Right atrium auricular region (tissue), 2 donors: ENCODE data around the gene THRB. TPM values are rescaled to one million over a fixed set of nuclear protein-coding genes. Genes with fewer than 3 reads are reported as not detected.

Experiments
- DNase-seq: peaks from one replicate; pipeline ENCODE4 v3.0.0-alpha.2; 2019; ENCODE audit warnings: low spot score
- H3K27ac ChIP-seq, 2 donors: fragments of 200-600 bp; sonication (generic); 1 replicate in 1 of 2; 2 replicates in 1 of 2; pipeline ENCODE4 v1.5.1; 2016 to 2019
- H3K27me3 ChIP-seq, 2 donors: fragments of 200-600 bp; sonication (generic); one replicate each; pipeline versions ENCODE4 v1.5.1 to v1.6.0; 2017 to 2019
- H3K36me3 ChIP-seq: fragments of 200-600 bp; sonication (generic); one replicate; pipeline ENCODE4 v1.5.1; 2016
- H3K4me1 ChIP-seq, 2 donors: fragments of 200-600 bp; sonication (generic); one replicate each; pipeline versions ENCODE4 v1.5.1 to v1.6.0; 2017 to 2019
- H3K4me3 ChIP-seq, 2 donors: fragments of 200-600 bp; sonication (generic); 1 replicate in 1 of 2; 2 replicates in 1 of 2; pipeline ENCODE4 v1.5.1; 2017 to 2019; ENCODE audit warnings: mild to moderate bottlenecking in 1 of 2, moderate library complexity in 1 of 2
- H3K9me3 ChIP-seq, 2 donors: fragments of 200-600 bp; sonication (generic); one replicate each; pipeline ENCODE4 v1.5.1; 2019
- total RNA-seq, 2 donors: library from RNA; depleted of rRNA; stranded (reverse); fragments of >200 nt; gene quantifications; one replicate each; pipeline ENCODE4 v1.1.0, GENCODE V29; 2016
- TF ChIP-seq, protein P1 (sequence below), 2 donors: fragments of 200-600 bp; sonication (generic); IDR thresholded peaks; one replicate each; pipeline ENCODE4 v1.5.1; 2019; ENCODE audit warnings: antibody characterized with exemption in 2 of 2

The THRB gene
- total RNA-seq, 2 donors from 2014 or later, result 4.2 to 7.0 TPM

DNA sequence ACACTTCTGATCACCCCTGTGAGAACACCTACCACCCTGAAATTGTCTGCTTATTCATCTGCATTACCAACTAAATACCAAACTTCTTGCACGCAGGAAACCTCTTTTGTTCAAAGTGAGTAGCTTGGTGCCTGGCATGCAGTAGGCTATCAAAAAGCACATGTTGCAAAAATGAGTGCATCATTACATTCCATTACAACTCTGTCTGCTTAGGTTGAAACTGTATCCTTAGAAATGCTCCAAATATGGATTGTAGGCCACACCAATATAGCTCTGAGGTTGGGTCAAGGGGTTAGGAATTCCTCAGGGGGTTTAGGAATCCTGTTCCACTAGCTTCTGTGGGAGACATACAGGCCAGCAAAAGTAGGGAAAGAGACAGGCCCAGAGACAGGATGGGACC lies 107.2 kb downstream of the THRB start:
- no peak for DNase-seq
- Histone ChIP-seq H3K36me3 (no peaks in the 10 kb centered on the region), H3K4me1 (peaks cover 0 to 12% of the 10 kb centered on the region in 2 donors), H3K4me3 (no peak overlapping the region), H3K9me3 (no peaks in the 10 kb centered on the region), H3K27ac (no peak overlapping the region), H3K27me3 (no peaks in the 10 kb centered on the region)
- TF ChIP-seq, protein P1, sequence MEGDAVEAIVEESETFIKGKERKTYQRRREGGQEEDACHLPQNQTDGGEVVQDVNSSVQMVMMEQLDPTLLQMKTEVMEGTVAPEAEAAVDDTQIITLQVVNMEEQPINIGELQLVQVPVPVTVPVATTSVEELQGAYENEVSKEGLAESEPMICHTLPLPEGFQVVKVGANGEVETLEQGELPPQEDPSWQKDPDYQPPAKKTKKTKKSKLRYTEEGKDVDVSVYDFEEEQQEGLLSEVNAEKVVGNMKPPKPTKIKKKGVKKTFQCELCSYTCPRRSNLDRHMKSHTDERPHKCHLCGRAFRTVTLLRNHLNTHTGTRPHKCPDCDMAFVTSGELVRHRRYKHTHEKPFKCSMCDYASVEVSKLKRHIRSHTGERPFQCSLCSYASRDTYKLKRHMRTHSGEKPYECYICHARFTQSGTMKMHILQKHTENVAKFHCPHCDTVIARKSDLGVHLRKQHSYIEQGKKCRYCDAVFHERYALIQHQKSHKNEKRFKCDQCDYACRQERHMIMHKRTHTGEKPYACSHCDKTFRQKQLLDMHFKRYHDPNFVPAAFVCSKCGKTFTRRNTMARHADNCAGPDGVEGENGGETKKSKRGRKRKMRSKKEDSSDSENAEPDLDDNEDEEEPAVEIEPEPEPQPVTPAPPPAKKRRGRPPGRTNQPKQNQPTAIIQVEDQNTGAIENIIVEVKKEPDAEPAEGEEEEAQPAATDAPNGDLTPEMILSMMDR (IDR thresholded peaks at IDR 0.05), result no peak

DNA sequence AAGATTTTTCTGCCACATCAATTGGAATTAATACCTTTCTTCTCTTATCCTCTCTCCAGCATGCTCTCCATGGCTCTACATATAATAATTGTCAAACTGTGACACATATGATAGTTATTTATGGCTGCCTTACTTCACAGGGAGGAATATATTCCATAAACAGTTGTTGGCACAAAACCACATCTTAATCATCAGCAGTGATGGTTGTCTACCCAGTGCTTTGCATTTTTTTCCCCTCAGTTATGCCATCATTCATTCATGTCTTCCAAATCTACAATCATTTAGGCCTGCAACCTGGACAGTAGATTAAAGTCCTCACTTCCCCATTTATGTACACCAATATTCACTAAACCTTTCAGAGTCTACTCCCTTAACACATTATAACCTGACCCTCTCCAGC lies 107.7 kb downstream of the THRB start:
- H3K4me1 ChIP-seq, result peaks cover 0 to 12% of the 10 kb centered on the region in 2 donors
- no peak for DNase-seq
- no peaks in the 10 kb centered on the region for H3K9me3 ChIP-seq
- no peaks in the 10 kb centered on the region for H3K36me3 ChIP-seq
- H3K27ac ChIP-seq, result no peak overlapping the region
- H3K27me3 ChIP-seq, result no peaks in the 10 kb centered on the region
- TF ChIP-seq, protein P1 (IDR thresholded peaks at IDR 0.05), result no peak
- no peak overlapping the region for H3K4me3 ChIP-seq

DNA sequence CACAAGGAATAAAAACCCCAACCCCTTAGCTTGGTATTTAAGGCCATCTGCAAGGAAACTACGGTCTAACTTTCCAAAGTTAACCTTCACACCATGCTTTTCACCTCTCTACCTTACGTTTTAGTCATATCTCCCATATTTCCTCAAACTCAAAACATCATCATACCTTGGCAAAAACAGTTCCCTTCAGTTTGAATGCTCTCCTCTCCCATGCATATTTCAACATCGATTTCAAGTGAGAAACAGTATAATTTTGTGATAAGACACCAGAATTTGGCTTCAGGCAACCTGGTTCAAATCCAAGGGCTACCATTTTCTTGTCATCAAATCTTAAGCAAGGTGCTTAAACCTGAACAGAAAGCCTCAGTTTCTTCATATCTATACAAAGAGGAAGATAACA lies 108.2 kb downstream of the THRB start:
- no peaks in the 10 kb centered on the region for H3K36me3 ChIP-seq
- TF ChIP-seq, protein P1 (IDR thresholded peaks at IDR 0.05), result no peak
- H3K4me3 ChIP-seq, result no peak overlapping the region
- no peak overlapping the region for H3K27ac ChIP-seq
- no peaks in the 10 kb centered on the region for H3K27me3 ChIP-seq
- no peak for DNase-seq
- no peaks in the 10 kb centered on the region for H3K9me3 ChIP-seq
- peaks cover 0 to 12% of the 10 kb centered on the region in 2 donors for H3K4me1 ChIP-seq

DNA sequence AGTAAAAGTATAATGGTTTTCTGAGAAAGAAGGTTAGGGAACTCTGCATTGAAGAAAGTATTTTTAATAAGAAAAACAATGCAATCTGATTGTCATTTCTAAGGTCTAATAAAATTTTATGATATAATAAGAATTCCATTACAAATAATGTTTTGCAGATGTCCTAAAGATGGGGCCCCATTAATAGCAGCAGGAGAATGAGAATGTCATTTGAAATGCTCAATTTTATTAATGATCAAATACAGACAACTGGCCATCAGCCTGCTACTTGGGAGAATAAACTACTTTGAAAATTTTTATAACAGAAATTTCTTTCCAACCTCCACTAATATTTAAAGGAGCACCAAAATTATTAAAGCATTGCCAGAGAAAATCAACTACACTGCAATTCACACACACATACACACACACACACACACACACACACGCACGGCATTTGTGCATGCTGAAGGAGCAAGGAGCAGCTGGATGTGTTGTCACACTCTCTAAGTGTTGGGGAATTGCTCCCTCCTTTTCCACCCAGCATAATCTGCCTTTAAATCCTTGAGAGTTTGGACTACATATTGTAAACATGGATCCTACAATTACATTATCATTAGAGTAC lies 109.5 kb downstream of the THRB start:
- Histone ChIP-seq H3K4me1 (peaks cover 0 to 11% of the 10 kb centered on the region in 2 donors), H3K27ac (no peak overlapping the region)

DNA sequence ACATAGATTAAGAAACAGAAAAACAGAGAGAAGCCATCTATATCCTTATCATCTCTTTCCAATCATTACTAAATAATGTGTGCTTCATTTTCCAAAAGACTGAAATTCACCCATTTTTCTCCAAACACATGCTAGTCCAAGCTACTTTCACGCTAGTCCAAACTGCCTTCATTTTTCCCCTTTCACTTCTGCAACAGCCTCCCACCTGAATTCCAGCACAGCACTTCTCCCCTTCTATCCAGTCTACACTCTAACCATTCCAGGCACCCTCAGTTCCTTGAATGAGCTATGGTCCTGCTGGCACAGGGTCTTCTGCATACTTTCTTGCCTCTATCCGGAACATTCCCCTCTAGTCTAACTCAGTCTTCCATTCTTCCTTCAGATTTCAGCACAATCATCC lies 112.0 kb downstream of the THRB start:
- DNase-seq, result no peak
- TF ChIP-seq, protein P1 (IDR thresholded peaks at IDR 0.05), result no peak
- Histone ChIP-seq H3K9me3 (no peaks in the 10 kb centered on the region), H3K4me1 (no peaks in the 10 kb centered on the region), H3K36me3 (no peaks in the 10 kb centered on the region), H3K27ac (no peak overlapping the region), H3K4me3 (no peak overlapping the region), H3K27me3 (no peaks in the 10 kb centered on the region)

More for the DNA sequence above, 109.5 kb downstream of the THRB start:
- Histone ChIP-seq H3K4me3 (no peak overlapping the region), H3K9me3 (no peaks in the 10 kb centered on the region), H3K27me3 (no peaks in the 10 kb centered on the region), H3K36me3 (no peaks in the 10 kb centered on the region)
- no peak for DNase-seq
- TF ChIP-seq, protein P1 (IDR thresholded peaks at IDR 0.05), result no peak

DNA sequence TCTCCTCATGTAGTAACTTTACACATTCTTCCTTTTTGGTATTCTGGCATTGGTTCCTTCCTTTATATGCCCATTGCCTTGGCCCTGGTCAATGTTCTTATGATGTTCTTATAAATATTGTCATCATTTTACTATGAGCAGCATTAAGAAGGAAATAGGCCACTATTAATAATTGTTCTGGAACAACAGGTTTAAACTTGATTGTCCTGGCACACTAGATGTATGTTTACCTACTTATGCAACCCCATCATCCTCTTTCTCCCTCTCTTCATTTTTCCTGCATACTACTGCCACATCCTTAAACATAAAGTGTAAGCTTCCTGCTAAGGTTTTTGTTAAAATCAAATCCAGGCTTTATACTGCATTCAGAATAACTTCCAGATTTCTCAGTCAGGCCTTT lies 114.7 kb downstream of the THRB start:
- H3K9me3 ChIP-seq, result no peaks in the 10 kb centered on the region
- H3K36me3 ChIP-seq, result no peaks in the 10 kb centered on the region
- no peak for DNase-seq
- TF ChIP-seq, protein P1 (IDR thresholded peaks at IDR 0.05), result no peak
- H3K4me3 ChIP-seq, result no peak overlapping the region
- H3K27me3 ChIP-seq, result no peaks in the 10 kb centered on the region
- peaks cover 0 to 7% of the 10 kb centered on the region in 2 donors for H3K4me1 ChIP-seq
- no peak overlapping the region for H3K27ac ChIP-seq
